GM19025 (cell line): ENCODE results near the gene ID1.
"Not testable (repeated sequence)": the region's sequence is repeated elsewhere in the genome, so short reads cannot be mapped to it uniquely, and the experiment has no call there.

Experiments used
- ATAC-seq: cut with Tn5 transposase; IDR thresholded peaks from one replicate; pipeline ENCODE4 v1.9.1; 2021; ENCODE audit warnings: mild to moderate bottlenecking, low read depth, moderate library complexity; ENCODE audit not compliant: unreplicated experiment

The ID1 gene

GRCh38 chr20:31630187-31630790 lies 25.2 kb downstream of the ID1 start:
- no peak for ATAC-seq

GRCh38 chr20:31632548-31633338 lies 27.7 kb downstream of the ID1 start:
- ATAC-seq, result no peak

GRCh38 chr20:31633339-31633914 lies 28.3 kb downstream of the ID1 start:
- no peak for ATAC-seq

GRCh38 chr20:31637660-31638059 lies 32.6 kb downstream of the ID1 start, which contains the start of gene COX4I2:
COX4I2 (plus strand) TSS chr20:31637912; CDS start chr20:31639018, 1,106 bp downstream.
- no peak for ATAC-seq

GRCh38 chr20:31638317-31638716 lies 33.2 kb downstream of the ID1 start:
- ATAC-seq, result no peak

- ATAC-seq, result no peak
Measured at GRCh38 chr20:31638816-31639215, 33.7 kb downstream of the ID1 start.

GRCh38 chr20:31640259-31640658 lies 35.2 kb downstream of the ID1 start:
- no peak for ATAC-seq

- no peak for ATAC-seq
Measured at GRCh38 chr20:31641391-31641790, 36.3 kb downstream of the ID1 start.

GRCh38 chr20:31642837-31643236 lies 37.7 kb downstream of the ID1 start:
- no peak for ATAC-seq

GRCh38 chr20:31643522-31643921 lies 38.4 kb downstream of the ID1 start:
- no peak for ATAC-seq

GRCh38 chr20:31644701-31645100 lies 39.6 kb downstream of the ID1 start:
- ATAC-seq, result no peak

- not testable (repeated sequence) for ATAC-seq
Measured at GRCh38 chr20:31648104-31648503, 43.0 kb downstream of the ID1 start.

GRCh38 chr20:31652917-31653396 lies 47.9 kb downstream of the ID1 start:
- ATAC-seq, result no peak

GRCh38 chr20:31653561-31653960 lies 48.5 kb downstream of the ID1 start:
- no peak for ATAC-seq

GRCh38 chr20:31654534-31654933 lies 49.4 kb downstream of the ID1 start:
- ATAC-seq, result no peak
